DMS 273 (cell line): ENCODE measurements around the gene RAI1.
"Not testable (repeated sequence)": the region's sequence is repeated elsewhere in the genome, so short reads cannot be mapped to it uniquely, and the experiment has no call there.

ENCODE experiments used
- DNase-seq: peaks from one replicate; lab custom pipeline; 2025; ENCODE audit not compliant: unreplicated experiment; lab: John Stamatoyannopoulos, UW

The RAI1 gene

DNA sequence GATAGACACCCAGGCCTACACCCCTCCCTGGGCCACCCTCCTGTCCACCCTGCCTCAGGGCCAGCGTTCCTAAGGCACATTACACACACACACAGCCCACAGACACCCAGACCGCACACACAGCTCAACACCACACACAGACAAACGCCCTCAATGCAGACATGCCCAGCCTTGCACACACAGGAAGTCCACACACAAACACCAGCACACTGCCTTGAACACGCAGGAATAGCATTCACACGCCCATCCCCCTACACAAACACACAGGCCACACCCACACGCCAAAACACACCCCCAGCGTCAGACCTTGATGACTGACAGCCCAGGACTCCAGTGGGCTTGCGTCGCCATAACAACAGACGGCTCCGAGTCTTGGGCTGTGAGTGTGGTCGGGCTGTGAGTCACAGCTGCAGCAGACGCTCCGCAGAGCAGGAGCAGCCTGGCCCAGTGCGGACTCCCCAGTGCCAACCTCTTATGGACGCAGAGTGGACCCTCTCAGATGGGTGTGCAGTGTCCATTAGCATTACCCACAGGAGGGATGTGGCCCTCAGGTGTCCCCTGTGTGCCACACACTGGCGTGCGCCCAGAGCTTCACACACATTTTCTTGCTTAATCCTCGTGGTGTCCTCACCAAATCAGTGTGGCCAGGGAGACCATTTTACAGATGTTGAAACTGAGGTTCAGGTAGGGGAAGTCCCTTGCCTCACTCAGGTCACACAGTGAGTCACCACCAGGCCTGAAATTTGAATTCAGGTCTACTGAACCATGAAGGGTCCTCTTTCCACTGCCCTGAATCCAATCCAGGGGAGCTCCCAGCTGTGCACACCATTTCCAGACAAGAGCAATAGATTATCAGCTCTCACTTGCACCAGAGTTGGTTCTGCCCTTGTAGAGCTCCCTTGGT is 17.8 kb upstream of the RAI1 start:
- DNase-seq = peak; percentile 86

GRCh38 chr17:17664064-17664452 is 17.2 kb upstream of the RAI1 start:
- no peak for DNase-seq

DNA sequence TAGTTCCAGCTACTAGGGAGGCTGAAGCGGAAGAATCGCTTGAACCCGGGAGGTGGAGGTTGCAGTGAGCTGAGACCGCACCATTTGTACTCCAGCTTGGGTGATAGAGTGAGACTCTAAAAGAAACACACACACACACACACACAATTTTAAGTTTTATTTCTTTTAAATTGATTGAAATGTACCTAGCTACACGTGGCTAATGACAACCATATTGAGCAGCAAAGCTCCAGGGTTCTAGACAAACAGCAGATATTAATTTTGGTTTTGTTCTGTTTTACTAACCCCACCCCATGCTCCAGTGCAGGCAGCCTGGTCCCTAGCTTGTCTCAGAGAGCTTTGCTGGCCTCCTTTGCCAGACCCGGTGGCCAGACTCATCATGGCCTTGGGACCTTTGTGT is 16.0 kb upstream of the RAI1 start:
- no peak for DNase-seq

DNA sequence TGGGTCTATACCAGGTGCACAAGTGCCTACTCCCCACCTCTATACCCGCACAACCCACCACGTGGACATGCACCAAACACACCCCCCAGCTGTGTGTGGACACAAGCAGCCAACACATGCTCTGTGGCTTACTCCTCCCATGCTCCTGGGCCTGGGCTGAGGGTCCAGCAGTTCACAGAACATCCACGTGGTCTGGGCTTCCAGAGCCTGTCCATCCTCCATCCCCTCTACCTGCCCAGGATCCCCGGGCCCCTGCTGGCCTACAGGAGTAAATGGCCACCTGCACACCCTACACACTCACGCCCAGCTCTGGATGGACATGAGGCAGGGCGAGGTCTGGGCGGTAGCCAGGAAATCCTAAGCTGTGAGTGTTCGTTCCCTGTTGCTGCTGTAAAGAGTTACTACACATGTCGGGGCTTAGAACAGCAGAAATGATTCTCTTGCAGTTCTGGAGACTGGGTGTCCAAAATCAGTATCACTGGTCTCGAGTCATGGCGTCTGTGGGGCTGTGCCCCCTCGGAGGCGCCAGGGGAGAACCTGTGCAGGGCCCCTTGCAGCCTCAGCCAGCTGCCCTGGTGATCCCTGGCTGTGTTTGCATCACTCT is 15.0 kb upstream of the RAI1 start:
- no peak for DNase-seq

DNA sequence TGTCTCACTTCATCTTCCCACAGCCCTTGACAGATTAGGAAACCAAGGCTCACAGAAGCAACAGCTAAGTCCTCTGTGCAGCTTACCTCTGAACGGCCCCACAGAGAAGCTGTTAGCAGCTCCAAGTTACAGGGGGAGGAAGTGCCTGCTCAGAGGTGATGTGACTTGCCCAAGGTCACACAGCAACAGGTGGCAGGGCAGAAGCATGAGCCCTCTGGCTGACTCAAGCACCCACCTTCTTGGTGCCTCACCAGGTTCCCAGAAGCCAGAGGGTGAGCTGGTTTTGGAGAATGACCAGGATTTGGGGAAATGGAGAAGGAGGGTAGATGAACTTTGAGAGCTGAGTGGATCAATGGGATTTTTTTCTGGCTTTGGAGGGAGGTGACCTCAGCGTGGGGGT is 14.0 kb upstream of the RAI1 start:
- DNase-seq = no peak

DNA sequence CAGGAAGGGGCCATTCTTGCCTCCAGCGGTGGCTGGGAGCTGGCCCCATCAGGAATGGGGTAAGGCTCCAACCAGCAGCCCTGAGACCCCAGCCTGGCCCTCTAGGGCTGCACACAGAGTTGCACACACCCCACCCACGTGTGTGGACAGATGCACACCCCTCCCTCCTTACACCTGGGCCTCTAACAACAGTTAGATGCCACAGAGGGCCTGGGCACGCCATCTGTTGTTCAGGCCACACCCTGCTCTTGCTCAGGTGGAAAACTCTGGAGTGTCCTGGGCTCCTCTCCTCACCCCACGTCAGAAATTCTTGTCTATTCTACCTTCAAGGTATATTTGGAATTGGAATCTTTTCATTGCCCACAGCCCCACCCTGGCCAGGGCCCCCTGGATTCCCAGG is 13.3 kb upstream of the RAI1 start:
- peak; percentile 29 for DNase-seq

GRCh38 chr17:17668358-17668757 is 12.9 kb upstream of the RAI1 start:
- no peak for DNase-seq

- DNase-seq = peak; percentile 68
Observed at GRCh38 chr17:17668775-17669579, 12.3 kb upstream of the RAI1 start.

GRCh38 chr17:17669580-17670235 is 11.6 kb upstream of the RAI1 start:
- DNase-seq = peak; percentile 73

DNA sequence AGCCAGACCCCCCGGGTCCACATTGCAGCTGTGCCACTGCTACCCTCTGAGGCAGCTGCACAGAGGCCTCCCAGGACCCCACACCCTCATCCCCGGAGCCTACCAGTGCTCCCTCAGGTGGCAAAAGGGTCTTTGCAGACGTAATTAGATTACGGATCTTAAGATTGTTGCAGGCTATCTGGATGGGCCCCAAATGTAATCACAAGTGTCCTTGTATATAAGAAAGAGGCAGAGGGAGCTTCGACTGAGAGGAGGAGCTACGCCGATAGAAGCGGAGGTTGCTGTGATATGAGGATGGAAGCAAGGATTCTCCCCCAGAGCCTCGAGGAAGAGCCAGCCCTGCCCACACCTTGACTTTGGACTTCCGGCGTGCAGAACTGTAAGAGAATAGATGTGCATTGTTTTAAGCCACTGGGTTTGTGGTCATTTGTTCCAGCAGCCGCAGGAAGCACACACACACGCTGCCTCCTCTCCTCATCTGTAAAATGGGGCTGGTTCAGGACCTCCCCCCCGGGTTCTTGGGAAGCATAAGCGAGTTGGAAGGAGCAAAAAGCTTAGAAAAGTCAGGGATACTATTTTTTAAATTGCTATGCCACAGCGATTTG is 10.5 kb upstream of the RAI1 start:
- no peak for DNase-seq

- DNase-seq = no peak
Observed at GRCh38 chr17:17671369-17672129, 9.7 kb upstream of the RAI1 start.

DNA sequence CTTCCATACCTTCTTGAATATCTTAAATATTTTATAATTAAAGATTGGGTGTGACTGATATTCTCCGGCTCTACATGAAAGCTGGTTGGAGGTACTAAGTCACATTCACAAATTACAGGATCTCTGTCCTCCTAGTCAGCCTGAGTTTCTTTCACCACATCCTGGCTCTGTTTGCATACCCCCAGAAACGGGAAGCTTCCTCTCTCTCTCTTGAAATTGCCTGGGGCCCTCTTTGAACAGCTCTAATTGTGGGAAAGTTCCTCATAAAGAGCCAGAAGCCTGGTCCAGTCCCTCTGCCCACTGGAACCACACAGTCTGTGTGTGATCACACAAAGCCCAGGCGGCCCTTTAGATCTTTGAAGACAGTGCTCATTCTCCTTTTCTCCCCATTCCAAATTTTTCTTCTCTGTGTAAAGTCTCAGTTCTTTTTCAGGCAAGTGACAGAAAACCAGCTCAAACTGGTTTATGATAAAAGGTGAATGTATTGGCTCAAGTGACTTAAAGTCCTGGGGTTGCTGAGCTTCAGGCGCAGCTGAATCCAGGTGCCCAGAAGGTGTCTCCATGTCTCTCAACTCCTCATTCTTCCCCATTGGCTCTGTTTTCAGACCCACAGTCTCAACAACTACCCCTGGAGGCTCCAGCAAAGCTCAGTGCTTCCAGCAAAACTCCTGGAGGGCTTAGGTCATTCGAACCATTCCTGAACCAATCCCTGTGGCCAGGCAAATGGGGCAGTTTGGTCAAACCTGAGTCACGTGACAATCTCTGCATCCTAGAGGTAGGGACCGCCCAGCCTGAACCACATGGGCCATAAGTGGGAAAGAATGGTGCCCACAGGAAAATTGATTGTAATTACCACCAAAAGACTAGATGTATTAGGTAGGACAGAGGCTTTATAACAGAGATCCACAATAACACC is 8.5 kb upstream of the RAI1 start:
- DNase-seq = no peak

DNA sequence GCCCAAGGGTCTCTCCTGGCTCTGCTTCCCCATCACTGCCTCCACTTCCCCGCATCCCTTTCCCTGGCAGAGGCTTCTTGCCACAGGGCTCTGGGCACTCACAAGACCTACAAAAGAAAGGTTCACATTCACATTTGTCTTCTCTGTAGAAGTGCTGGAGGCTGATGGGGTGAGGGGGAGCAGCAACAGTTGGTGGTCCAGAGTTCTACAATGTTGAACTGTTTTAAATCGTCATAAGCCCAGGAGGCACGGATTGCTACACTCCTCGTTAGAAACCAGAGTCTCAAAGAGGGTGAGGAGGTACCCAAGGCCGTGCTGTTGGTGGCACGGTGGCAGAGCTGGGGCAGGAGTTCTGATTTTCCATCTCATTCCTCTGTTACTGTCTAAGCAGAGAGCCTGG is 5.8 kb upstream of the RAI1 start:
- no peak for DNase-seq

DNA sequence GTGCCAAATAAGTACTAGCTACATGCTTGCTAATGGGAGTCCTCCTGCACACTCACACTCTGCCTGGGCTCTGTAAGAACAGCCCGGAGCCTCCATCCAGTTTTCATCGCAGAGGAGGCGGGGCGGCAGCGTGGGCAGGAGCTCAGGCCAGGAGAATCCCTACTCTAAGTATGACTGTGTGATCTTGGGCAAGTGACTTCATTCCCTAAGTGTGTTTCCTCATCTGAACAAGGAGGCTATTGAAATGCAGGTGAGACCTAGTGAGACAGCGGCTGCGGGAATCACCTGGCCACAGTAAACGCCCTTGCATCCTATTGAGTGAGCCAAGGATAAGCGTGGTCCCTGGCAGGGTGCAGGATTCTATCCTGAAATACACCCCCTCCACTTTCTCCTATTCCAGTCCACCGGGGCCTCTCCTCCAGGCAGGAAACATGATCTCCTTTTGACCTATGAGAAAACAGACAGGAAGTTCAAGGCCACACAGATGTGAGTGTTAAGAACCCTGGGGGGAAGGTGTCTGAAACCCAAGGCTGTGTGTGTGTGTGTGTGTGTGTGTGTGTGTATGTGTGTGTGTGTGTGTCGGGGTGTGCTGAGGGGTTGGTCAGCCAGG is 5.2 kb upstream of the RAI1 start:
- DNase-seq = peak; percentile 25

GRCh38 chr17:17676752-17677151 is 4.5 kb upstream of the RAI1 start:
- no peak for DNase-seq

DNA sequence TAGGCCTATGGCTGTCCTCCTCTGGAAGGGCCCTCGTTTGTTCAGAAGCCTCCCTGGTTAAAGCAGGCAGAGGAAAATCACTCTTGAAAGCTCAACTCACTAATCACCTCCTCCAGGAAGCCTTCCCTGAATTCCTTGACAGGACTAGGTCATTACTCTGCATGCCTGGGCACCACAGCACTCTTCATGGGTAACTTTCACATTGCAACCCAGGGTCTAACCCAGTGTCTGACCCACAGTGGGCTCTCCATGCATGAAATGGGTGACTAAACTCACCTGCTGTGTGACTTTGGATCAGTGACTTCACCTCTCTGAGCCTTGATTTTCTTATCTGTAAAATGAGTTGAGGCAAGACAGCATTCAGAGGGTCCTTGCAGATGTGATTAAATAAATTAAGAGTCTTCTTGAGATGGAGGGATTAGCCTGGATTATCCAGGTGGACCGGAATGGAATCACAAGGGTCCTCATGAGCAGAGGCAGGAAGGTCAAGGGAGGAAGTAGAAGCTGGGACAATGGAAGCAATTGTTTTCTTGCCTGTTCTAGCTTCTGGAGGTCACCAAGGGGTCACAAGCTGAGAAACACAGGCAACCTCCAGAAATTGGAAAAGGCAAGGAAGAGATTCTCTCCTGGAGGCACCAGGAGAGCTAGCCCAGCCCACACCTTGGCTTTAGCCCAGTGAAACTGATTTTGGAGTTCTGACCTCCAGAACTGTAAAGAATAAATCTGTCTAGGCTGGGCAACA is 3.8 kb upstream of the RAI1 start:
- no peak for DNase-seq

- DNase-seq = not testable (repeated sequence)
Observed at GRCh38 chr17:17678063-17678699, 3.1 kb upstream of the RAI1 start.
